ENCODE results near the gene LHX8. TPM values are rescaled to one million over a fixed set of nuclear protein-coding genes. Genes with fewer than 3 reads are reported as not detected.
A peak's percentile ranks its signal among the peaks of the same experiment; 100 is the strongest.

The LHX8 gene
- total and polyA plus RNA-seq, 9 of the 15 experiments (the other 6 are each of a cell fraction or from before 2014, with no cell fraction given), result not detected

DNA sequence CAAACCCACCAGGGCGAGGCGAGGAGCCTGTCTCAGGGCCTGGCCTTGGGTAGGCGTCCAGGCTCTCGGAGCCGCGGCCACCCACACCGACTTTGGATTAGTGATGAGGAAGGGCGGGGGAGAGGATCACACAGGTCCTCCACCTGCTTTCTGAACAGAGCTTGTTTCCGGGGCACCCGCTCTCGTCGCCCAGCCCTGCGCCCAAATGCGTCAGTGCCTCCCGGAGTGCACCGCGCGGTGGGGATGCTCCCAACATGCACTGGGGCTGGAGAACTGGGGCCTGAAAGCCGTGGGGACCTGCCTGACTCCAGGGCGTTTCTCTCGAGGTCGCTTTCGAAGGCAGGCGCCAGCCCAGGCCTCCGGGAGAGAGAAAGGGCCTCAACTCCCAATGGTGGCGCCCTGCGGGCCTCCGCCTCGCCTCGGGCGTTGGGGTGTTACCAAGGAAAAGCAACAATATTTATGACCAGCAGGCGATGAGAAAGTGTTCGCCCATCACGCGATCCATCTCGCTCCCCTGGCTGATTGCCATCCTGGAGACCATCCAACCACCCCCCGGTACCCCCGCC, 8.9 kb upstream of the LHX8 start (continued):
- TF ChIP-seq ZNF175 (CRISPR knock-in tag; IDR thresholded peaks at IDR 0.05; ENCODE audit: low read depth), result no peak
- TF ChIP-seq FOXJ2 (tag; IDR thresholded peaks at IDR 0.05), result no peak
- TF ChIP-seq, protein P1, sequence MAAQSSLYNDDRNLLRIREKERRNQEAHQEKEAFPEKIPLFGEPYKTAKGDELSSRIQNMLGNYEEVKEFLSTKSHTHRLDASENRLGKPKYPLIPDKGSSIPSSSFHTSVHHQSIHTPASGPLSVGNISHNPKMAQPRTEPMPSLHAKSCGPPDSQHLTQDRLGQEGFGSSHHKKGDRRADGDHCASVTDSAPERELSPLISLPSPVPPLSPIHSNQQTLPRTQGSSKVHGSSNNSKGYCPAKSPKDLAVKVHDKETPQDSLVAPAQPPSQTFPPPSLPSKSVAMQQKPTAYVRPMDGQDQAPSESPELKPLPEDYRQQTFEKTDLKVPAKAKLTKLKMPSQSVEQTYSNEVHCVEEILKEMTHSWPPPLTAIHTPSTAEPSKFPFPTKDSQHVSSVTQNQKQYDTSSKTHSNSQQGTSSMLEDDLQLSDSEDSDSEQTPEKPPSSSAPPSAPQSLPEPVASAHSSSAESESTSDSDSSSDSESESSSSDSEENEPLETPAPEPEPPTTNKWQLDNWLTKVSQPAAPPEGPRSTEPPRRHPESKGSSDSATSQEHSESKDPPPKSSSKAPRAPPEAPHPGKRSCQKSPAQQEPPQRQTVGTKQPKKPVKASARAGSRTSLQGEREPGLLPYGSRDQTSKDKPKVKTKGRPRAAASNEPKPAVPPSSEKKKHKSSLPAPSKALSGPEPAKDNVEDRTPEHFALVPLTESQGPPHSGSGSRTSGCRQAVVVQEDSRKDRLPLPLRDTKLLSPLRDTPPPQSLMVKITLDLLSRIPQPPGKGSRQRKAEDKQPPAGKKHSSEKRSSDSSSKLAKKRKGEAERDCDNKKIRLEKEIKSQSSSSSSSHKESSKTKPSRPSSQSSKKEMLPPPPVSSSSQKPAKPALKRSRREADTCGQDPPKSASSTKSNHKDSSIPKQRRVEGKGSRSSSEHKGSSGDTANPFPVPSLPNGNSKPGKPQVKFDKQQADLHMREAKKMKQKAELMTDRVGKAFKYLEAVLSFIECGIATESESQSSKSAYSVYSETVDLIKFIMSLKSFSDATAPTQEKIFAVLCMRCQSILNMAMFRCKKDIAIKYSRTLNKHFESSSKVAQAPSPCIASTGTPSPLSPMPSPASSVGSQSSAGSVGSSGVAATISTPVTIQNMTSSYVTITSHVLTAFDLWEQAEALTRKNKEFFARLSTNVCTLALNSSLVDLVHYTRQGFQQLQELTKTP (IDR thresholded peaks at IDR 0.05; ENCODE audit: low read depth in 1 of 2, partially characterized antibody in 2 of 2), result peak in 1 of 2 experiments; percentile 70
- TF ChIP-seq, protein P2, sequence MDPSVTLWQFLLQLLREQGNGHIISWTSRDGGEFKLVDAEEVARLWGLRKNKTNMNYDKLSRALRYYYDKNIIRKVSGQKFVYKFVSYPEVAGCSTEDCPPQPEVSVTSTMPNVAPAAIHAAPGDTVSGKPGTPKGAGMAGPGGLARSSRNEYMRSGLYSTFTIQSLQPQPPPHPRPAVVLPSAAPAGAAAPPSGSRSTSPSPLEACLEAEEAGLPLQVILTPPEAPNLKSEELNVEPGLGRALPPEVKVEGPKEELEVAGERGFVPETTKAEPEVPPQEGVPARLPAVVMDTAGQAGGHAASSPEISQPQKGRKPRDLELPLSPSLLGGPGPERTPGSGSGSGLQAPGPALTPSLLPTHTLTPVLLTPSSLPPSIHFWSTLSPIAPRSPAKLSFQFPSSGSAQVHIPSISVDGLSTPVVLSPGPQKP (CRISPR knock-in tag; IDR thresholded peaks at IDR 0.05), result no peak
- peak; percentile 47 for TF ChIP-seq L3MBTL2 (IDR thresholded peaks at IDR 0.05)
- TF ChIP-seq, protein P3, sequence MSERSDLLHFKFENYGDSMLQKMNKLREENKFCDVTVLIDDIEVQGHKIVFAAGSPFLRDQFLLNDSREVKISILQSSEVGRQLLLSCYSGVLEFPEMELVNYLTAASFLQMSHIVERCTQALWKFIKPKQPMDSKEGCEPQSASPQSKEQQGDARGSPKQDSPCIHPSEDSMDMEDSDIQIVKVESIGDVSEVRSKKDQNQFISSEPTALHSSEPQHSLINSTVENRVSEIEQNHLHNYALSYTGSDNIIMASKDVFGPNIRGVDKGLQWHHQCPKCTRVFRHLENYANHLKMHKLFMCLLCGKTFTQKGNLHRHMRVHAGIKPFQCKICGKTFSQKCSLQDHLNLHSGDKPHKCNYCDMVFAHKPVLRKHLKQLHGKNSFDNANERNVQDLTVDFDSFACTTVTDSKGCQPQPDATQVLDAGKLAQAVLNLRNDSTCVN (CRISPR knock-in tag; IDR thresholded peaks at IDR 0.05), result no peak
- TF ChIP-seq SAFB (IDR thresholded peaks at IDR 0.05; ENCODE audit: borderline replicate concordance, low read depth, low read length), result no peak
- TF ChIP-seq RBFOX2 (IDR thresholded peaks at IDR 0.05; ENCODE audit: low read depth, low read length), result peak; percentile 33; the same call in 1 of the 2 replicates
- TF ChIP-seq ZFX (CRISPR knock-in tag; IDR thresholded peaks at IDR 0.05), result peak; percentile 35; the same call in 1 of the 2 replicates
- no peak for TF ChIP-seq ZNF354B (CRISPR knock-in tag; IDR thresholded peaks at IDR 0.05)
- TF ChIP-seq KLF16 (IDR thresholded peaks at IDR 0.05), result no peak
- TF ChIP-seq ETV6 (IDR thresholded peaks at IDR 0.05; ENCODE audit: borderline replicate concordance in 1 of 2, low read depth in 2 of 2, low read length in 1 of 2), result no peak
- TF ChIP-seq ETV6 (CRISPR knock-in tag; IDR thresholded peaks at IDR 0.05; ENCODE audit: borderline replicate concordance), result no peak
- no peak for TF ChIP-seq TARDBP (IDR thresholded peaks at IDR 0.05)
- no peak for TF ChIP-seq TBP (optimal IDR thresholded peaks at IDR 0.05; ENCODE audit: low read depth, low read length)
- no peak for TF ChIP-seq ZNF584 (CRISPR knock-in tag; IDR thresholded peaks at IDR 0.05; ENCODE audit: low read depth)
- TF ChIP-seq PHF20 (IDR thresholded peaks at IDR 0.05; ENCODE audit: partially characterized antibody), result no peak
